NK-92 treated with Interleukin-12 subunit alpha and Interleukin-12 subunit beta, amount 100 ng/mL, for 24 hours (cell line): ENCODE measurements around the gene DNAJA2.
A peak's percentile ranks its signal among the peaks of the same experiment; 100 is the strongest.

Source experiments
- DNase-seq: peaks from one replicate; lab custom pipeline; 2025; lab: John Stamatoyannopoulos, UW

DNAJA2 gene

DNA sequence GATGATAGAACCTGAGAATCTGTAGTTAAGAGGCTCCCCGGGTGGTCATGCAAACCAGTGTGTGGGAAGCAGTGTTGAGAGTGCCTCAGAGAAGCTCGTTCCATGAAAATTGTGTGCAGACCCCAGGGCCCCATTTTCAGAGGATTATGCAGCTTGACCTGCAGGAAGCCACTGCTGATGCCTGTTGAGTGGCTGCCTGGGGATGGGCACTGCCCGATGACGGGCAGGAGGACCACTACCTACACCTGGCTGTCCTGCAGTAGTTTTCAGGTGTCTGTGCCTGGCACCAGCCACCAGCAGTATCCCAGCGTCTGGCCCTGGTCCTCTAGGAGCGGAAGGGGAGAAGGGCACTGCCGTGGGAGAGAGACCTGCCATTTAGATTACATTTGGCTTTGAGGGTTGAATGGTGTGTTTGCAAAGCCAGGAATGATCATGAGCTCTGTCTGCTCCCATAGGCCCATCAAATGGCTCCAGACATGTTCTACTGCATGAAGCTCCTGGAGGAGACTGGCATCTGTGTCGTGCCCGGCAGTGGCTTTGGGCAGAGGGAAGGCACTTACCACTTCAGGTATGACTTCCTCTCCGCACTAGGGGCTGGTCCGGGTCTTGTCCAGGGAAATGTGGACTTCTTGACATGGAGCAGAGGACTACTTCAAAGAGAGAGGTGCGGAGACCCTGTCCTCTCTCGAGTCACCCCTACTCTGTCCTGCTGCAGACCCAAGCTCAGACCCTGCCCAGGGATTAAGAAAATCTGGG is 46.8 kb downstream of the DNAJA2 start:
- no peak for DNase-seq

DNA sequence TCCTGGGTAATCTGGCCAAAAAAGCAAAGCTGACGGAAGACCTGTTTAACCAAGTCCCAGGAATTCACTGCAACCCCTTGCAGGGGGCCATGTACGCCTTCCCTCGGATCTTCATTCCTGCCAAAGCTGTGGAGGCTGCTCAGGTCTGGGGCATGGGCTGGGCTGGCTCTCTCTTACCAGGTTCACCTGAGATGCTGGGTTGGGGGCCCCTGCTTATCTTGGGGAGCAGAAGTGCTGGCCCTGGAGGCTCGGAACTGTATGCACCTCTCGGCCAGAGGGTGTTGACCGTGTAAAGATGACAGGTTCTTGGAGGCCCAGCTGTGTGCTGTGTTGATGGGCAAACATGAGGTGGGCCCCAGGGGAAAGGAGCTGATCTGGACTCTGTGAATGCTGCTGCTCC is 49.1 kb downstream of the DNAJA2 start:
- no peak for DNase-seq

DNA sequence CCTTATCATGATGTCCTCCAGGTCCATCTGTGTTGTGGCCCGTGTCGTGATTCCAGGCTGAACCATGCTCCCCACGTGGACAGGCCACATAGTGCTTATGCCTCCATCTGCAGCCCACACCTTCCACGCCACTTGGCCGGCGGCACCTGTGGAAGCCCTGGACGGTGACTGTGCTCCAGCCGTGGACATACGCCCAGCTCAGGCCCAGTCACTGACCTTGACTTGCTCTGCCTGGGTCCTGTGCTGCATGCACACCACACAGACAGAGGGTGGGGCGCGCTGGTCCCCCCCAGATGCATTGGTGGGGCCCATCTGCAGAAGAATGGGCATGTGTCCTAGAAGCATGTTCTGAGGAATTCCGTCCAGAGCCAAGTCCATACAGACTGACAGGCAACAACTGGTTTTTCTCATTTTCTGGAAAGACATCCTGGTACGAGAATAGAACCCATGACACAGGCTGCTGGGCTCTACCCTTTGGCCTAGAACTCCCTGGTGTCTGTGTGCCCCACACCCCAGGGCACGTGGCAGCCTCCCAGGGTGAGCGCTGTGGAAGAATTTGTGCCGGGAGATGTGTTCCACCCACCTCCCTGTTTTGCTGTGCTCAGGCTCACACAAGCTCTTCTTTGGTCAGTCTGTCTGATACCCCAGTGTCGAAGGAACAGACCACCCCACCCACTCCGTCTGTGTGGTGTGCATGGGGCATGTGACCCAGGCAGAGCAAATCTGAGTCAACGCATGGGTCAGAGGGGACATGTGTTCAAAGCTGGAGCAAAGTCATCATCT is 49.8 kb downstream of the DNAJA2 start:
- no peak for DNase-seq

DNA sequence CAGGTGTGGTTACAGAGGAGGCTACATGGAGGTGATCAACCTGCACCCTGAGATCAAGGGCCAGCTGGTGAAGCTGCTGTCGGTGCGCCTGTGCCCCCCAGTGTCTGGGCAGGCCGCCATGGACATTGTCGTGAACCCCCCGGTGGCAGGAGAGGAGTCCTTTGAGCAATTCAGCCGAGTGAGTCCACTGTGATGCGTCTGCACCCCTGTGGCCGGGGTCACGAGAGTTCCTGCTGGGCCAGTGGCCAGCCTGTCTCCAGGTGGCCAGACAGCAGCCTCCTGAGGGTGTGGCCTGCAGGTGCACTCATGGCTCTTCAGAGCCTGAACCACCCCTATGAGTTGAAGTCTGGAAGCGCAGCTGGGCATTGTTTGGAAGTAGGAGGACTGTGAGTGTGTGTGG is 51.2 kb downstream of the DNAJA2 start:
- no peak for DNase-seq

DNA sequence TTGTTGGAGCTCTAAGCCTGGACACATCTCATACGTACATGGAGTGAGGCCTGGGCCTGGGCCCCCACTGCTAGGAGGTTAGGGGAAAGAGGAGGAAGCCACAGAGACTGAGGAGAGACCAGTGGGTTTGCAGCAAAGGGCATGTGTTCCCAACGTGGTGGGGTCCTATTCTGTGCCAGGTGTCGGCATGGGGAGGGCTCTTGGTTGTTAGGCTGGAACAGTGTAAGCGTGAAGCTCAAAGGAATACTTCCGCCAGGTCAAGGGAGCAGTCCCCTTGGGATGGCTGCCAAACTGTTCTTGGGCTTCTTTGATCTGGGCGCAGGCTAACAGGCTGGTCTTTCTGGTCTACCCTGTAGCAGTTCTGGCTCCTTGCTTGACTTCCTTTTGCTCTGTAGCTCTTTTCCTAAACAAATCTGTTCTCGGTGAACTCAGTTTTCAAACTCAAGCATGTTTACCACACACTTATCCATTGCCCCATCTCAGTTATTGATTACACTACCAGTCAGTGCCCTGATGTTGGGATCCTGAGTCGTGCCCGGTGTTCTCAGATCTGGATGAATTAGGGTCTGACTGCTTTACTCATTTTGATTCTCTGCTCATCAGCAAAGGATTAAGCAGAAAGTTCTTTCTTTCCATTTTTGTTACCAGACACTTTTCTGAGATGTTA is 52.9 kb downstream of the DNAJA2 start:
- no peak for DNase-seq

DNA sequence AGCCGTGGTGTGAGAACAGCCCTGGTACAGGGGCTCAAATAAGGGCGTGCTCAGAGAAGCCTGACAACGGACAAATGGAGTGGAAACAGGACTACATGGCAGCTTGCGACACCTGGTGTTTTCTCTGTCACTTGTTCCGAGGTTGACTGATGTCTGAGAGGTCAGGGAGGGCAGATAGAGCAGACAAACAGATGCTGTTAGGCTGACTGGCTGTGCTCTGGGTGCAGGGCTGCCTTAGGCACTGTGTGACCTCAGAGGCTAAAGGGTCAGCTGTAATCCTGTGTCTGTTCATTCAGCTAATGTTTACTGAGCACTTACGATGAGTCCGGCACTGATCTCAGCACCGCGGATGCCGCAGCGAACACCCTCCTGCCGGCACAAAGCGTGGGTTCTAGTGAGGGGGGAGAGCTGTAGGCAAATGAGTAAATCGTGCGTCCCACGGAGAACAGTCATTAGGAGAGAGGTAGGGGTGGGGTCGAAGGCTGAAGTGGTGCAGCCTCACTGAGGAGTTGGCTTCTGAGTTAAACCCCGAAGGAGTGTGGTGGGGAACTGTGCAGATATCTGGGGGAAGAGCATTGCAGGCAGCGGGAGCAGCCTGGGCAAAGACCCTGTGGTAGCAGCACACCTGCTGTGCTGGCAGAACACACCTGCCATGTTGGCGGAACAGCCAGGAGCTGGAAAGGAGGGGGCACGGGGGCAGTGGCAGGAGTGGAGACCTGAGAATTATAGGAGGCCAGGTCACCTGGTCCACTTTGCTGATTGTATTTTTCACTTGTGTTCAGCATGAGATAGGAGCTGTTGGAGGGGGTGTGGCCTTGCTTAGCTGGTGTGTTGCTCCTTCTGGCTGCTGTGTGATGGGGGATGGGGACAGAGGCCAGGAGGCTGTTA is 54.3 kb downstream of the DNAJA2 start:
- no peak for DNase-seq

DNA sequence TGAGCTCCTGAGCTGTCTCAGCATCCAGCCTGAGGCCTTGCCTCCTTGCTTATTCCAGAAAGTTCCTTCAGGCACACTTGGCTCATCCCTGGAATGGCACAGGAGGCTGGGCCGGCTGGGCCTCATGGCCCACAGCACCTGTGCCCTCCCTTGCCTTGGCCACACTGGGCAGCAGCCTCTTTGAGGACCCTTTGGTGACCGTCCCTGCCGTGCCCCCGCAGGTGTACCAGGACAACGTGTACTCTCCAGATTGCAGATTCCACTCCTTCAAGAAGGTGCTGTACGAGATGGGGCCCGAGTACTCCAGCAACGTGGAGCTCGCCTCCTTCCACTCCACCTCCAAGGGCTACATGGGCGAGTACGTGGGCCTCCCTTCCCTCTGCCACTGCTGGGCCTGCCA is 55.1 kb downstream of the DNAJA2 start:
- DNase-seq = no peak

DNA sequence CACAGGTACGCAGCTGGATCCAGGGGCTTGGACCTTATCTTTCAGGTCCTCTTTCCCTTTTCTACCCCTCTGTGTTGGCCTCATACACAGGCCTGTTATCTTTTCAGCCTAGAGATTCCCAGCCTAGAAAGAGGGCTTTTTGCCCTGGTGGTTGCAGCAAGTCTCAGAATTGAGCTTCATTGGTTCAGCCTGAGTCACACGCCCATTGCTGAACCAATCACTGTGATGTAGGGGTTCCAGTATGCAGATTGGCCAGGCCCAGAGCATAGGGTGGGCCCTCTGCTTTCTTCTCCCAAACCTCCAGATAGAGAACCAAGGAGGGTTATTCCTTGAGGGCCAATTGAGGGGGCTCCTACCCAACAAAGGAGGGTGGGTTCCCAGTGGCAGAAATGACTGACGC is 56.5 kb downstream of the DNAJA2 start:
- DNase-seq = no peak

DNA sequence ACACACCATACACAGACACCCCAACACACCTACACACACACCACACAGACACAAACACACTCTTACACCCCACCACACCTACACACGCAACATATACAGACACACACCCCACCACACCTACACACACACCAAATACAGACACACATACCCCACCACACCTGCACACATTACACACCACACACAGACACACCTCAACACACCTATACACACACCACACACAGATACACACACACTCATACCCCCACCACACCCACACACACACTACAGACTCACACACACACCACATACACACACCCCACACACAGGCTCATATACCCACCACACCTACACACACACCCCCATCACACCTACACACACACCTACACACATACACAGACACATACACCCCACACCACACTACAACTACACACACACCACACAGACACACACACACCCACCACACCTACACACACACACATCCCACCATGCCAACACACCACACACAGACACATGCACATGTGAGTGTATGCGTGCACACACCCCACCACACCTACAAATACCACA is 57.9 kb downstream of the DNAJA2 start:
- DNase-seq = no peak

DNA sequence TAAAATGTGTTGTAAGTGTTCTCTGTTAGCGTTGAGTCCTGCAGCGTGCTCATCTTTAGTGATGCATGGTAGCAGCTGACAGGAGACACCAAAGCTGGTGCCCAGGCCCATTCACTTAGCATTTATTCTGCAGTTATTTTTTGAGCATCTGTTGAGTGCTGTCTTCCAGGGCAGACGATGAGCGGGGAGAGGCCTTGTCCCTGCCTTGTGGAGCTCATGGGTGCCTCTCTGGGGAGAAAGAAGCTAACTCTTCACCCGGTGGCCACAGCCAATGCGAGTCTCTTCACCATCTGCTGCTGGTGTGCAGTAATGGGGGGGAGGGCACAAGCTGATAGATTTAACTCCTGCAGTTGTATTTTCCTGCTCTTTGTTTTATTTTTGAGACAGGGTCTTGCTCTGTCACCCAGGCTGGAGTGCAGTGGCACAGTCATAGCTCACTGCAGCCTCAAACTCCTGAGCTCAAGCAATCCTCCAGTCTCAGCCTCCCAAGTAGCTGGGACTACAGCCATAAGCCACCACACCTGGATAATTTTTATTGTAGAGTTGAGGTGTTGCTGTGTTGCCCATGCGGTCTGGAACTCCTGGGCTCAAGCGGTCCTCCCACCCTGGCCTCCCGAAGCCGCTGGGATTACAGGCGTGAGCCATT is 58.8 kb downstream of the DNAJA2 start:
- DNase-seq = no peak

DNA sequence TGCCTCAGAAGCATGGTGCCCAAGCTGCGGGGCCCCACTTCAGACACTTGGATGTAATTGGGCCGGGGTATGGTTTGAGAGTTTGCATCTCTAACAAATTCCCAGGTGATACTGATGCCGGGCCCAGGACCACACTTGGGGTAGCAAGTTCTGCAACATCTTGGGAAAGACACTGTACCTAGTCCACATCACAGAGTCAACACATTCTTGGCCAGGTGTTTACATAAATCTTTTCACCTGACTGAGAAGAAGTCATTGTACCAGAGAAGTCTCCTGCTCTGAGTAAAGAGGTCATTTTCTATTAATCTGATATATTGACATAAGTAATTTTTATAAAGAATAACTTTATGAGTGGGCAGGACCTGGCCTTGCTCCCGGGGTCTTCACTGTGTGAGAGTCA is 61.8 kb downstream of the DNAJA2 start:
- DNase-seq = no peak

DNA sequence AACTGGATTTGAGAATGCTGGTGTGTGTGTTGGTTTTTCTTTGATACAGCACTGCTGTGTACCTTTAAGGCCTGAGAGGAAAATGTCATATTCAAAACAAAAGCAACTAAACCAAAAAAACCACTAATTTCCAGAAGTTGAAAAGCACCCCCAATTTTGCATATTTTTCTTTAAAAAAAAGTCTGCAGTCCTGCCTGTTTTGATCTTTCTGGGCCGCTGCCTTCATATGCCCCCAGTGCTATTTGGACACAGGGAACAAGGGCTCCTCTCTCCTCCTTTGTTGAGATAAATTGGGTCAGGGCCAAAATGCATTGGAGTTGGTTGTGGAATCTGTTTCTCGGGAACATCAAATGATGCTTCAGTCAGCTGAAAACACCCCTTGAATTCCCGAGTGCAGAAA is 62.4 kb downstream of the DNAJA2 start:
- DNase-seq = no peak

DNA sequence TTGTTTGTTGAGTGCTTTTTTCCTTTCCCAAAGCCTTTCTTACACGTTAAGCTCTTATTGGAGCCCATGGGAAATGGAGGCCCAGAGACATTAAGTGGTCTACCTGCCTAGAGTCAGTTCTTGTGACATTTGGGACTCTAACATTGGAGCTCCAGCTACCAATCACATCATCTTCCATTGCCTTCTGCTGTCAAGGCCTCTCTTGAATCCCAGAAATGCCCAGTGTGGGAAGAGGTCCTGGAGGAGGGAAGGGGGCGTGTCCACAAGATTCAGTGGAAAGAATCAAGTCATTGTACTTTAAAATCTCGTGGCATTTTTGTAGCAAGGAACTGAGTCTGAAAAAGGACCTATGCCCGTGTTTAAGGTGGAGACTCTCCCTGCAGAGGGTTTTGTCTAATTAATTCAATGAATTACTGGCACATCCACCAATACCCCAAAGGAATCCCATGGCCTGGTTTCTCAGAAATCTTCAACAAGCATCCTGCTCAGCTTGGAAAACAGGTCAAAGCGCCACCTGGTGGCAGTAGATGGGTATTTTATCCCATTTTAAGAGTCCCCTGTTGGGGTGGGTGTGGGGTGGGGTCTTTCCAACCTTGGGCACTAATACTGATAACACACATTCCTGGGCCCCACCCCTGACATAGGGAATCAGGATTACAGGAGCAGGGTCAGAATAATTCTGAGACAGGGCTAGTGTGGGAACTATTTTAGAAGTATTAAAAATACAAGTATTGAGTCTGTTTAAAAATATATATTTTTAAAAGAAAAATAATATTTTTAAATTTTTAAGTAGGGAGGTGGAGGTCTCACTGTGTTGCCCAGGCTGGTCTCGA is 64.7 kb downstream of the DNAJA2 start:
- peak; percentile 14 for DNase-seq

DNA sequence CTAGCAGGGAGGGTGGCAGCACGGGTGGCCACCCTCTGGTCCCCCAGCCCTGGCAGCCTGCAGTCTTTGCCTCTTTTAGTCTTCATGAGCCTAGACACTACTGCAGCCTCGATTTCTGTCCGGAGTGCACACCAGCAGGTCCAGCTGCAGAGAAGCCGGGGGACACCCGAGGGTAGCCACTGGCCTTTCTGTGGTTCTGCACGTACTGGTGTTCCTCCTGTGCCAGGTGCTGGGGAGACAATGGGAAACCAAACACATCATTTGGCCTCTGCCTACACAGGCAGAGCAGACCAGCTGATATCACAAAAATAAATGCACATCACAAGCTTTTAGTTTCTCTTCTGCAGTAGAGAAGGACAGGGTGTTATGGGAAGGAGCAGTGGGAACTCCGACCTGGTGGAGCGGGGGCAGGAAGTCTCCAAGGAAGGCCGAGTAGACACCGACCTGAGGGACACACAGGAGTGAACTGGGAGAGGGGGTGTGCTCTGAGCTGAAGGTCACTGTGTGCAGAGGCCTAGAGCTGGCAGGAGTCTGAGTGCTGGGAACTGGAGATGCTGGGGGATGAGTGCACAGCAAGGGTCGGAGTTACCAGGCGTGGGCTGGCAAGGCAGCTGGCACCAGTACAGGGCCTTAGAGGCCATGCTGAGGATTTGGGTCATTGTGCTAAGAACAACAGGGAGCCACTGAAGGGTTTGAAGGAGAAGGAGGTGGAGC is 66.3 kb downstream of the DNAJA2 start:
- DNase-seq = no peak

DNA sequence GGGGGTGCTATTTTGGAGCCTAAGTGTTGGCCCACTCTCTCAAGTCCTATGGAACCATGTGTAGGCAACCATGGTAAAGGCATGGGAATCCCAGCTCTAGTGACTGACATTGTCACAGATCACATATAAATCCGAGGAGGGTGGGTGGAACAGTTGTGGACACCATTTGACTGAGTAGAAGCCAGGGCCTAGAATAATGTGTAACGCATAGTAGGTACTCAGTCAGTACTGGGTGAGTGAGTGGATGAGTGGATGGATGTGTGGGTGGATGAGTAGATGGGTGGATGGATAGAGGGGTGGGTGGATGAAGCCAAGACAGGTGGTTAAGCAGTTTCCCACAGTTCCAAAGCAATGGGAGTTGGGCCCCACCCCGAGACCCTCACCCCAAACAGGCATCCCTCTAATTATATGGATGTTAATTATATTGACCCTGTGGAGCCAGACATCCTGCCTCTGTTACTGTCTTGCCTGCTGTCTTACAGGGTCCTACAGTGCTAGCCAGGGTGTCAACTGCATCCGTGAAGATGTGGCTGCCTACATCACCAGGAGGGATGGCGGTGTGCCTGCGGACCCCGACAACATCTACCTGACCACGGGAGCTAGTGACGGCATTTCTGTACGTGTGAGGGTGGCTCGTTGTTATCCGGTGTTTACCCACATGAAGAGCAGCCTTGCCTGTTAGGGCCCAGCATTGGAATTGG is 67.0 kb downstream of the DNAJA2 start:
- DNase-seq = no peak
